HEK293 (cell line): Measurements from ENCODE around the gene YWHAG.
"Not testable (repeated sequence)": the region's sequence is repeated elsewhere in the genome, so short reads cannot be mapped to it uniquely, and the experiment has no call there.

Experiments used
- CTCF ChIA-PET: fragments of 350-600 bp; formaldehyde crosslinking; extraction: SDS; loops from one replicate; lab custom pipeline; 2021; ENCODE audit warnings: antibody characterized with exemption; lab: Yijun Ruan, JAX
- POLR2A ChIA-PET: fragments of 300-600 bp; formaldehyde crosslinking; extraction: SDS; loops from one replicate; lab custom pipeline; 2020; ENCODE audit warnings: antibody characterized with exemption, inconsistent platforms; lab: Yijun Ruan, JAX
- H3K27ac ChIP-seq: fragments of 200-500 bp; sonication (Bioruptor generic); 2 replicates; pipeline ENCODE4 v1.5.1; 2014; ENCODE audit warnings: low read depth, low read length, control low read depth, inconsistent platforms; ENCODE audit errors: extremely low read depth
- H3K36me3 ChIP-seq, 2 experiments: fragments of 200-500 bp in 1 of 2; sonication (Bioruptor generic) in 1 of 2; 1 replicate in 1 of 2; 2 replicates in 1 of 2; pipeline ENCODE4 v1.5.1; 2014 to 2017; ENCODE audit warnings: inconsistent platforms in 2 of 2, low read length in 2 of 2; ENCODE audit not compliant: control insufficient read depth in 2 of 2, insufficient read depth in 1 of 2
- H3K4me1 ChIP-seq: fragments of 200-500 bp; sonication (Bioruptor generic); 2 replicates; pipeline ENCODE4 v1.5.1; 2014; ENCODE audit warnings: mild to moderate bottlenecking, low read length, inconsistent platforms; ENCODE audit not compliant: control insufficient read depth, insufficient read depth
- H3K4me3 ChIP-seq: 2 replicates; pipeline ENCODE4 v1.5.1; 2011; ENCODE audit warnings: low read depth, mild to moderate bottlenecking, control low read depth, low read length, moderate library complexity
- H3K9me3 ChIP-seq: fragments of 200-500 bp; sonication (Bioruptor generic); 2 replicates; pipeline ENCODE4 v1.5.1; 2014; ENCODE audit warnings: low read depth, low read length, inconsistent platforms; ENCODE audit not compliant: control insufficient read depth, insufficient read depth
- BCL11B ChIP-seq: fragments of 450-650 bp; formaldehyde crosslinking; IDR thresholded peaks from 2 replicates; pipeline ENCODE4 v1.5.1; 2016; ENCODE audit warnings: low read depth, missing biosample characterization, missing genetic modification characterization
- EGR2 ChIP-seq: fragments of 450-650 bp; formaldehyde crosslinking; IDR thresholded peaks from 2 replicates; pipeline ENCODE4 v1.5.1; 2016; ENCODE audit warnings: low read depth, missing biosample characterization, missing genetic modification characterization
- ELK4 ChIP-seq: IDR thresholded peaks from 2 replicates; pipeline ENCODE4 v1.6.1; 2011; ENCODE audit warnings: mild to moderate bottlenecking, low read depth, low read length, borderline replicate concordance
- GLI4 ChIP-seq: fragments of 450-650 bp; formaldehyde crosslinking; IDR thresholded peaks from 2 replicates; pipeline ENCODE4 v1.5.1; 2016; ENCODE audit warnings: missing biosample characterization, missing genetic modification characterization
- INSM2 ChIP-seq: fragments of 450-650 bp; formaldehyde crosslinking; IDR thresholded peaks from 2 replicates; pipeline ENCODE4 v1.5.1; 2016; ENCODE audit warnings: missing biosample characterization, missing genetic modification characterization
- KLF1 ChIP-seq: fragments of 450-650 bp; formaldehyde crosslinking; IDR thresholded peaks from 2 replicates; pipeline ENCODE4 v1.5.1; 2016; ENCODE audit warnings: missing biosample characterization, missing genetic modification characterization
- KLF8 ChIP-seq: fragments of 450-650 bp; formaldehyde crosslinking; IDR thresholded peaks from 2 replicates; pipeline ENCODE4 v1.5.1; 2016; ENCODE audit warnings: missing biosample characterization, missing genetic modification characterization
- REPIN1 ChIP-seq: fragments of 450-650 bp; formaldehyde crosslinking; IDR thresholded peaks from 2 replicates; pipeline ENCODE4 v1.5.1; 2017; ENCODE audit warnings: missing biosample characterization, missing genetic modification characterization, low read depth
- SP3 ChIP-seq: fragments of 450-650 bp; formaldehyde crosslinking; IDR thresholded peaks from 2 replicates; pipeline ENCODE4 v1.5.1; 2016; ENCODE audit warnings: missing biosample characterization, missing genetic modification characterization
- SP7 ChIP-seq: fragments of 450-650 bp; formaldehyde crosslinking; IDR thresholded peaks from 2 replicates; pipeline ENCODE4 v1.5.1; 2016; ENCODE audit warnings: missing biosample characterization, missing genetic modification characterization
- ZBTB1 ChIP-seq: fragments of 450-650 bp; formaldehyde crosslinking; IDR thresholded peaks from 2 replicates; pipeline ENCODE4 v1.5.1; 2016; ENCODE audit warnings: missing biosample characterization, missing genetic modification characterization
- ZFP41 ChIP-seq: fragments of 450-650 bp; formaldehyde crosslinking; IDR thresholded peaks from 2 replicates; pipeline ENCODE4 v1.5.1; 2016; ENCODE audit warnings: missing biosample characterization, missing genetic modification characterization, borderline replicate concordance
- ZNF133 ChIP-seq: fragments of 450-650 bp; formaldehyde crosslinking; IDR thresholded peaks from 2 replicates; pipeline ENCODE4 v1.5.1; 2016; ENCODE audit warnings: missing biosample characterization, missing genetic modification characterization
- ZNF248 ChIP-seq: fragments of 450-650 bp; formaldehyde crosslinking; IDR thresholded peaks from 2 replicates; pipeline ENCODE4 v1.5.1; 2017; ENCODE audit warnings: missing biosample characterization, missing genetic modification characterization
- ZNF26 ChIP-seq: fragments of 450-650 bp; formaldehyde crosslinking; IDR thresholded peaks from 2 replicates; pipeline ENCODE4 v1.5.1; 2016; ENCODE audit warnings: missing biosample characterization, missing genetic modification characterization
- ZNF350 ChIP-seq: fragments of 450-650 bp; formaldehyde crosslinking; IDR thresholded peaks from 2 replicates; pipeline ENCODE4 v1.5.0; 2017; ENCODE audit warnings: missing biosample characterization, mild to moderate bottlenecking, missing genetic modification characterization
- ZNF394 ChIP-seq: fragments of 450-650 bp; formaldehyde crosslinking; IDR thresholded peaks from 2 replicates; pipeline ENCODE4 v1.5.1; 2016; ENCODE audit warnings: missing biosample characterization, missing genetic modification characterization, mild to moderate bottlenecking, moderate library complexity, borderline replicate concordance
- ZNF426 ChIP-seq: fragments of 450-650 bp; formaldehyde crosslinking; IDR thresholded peaks from 2 replicates; pipeline ENCODE4 v1.5.1; 2017; ENCODE audit warnings: missing biosample characterization, missing genetic modification characterization, mild to moderate bottlenecking, inconsistent platforms, moderate library complexity
- ZNF449 ChIP-seq: fragments of 450-650 bp; formaldehyde crosslinking; IDR thresholded peaks from 2 replicates; pipeline ENCODE4 v1.5.1; 2017; ENCODE audit warnings: missing biosample characterization, mild to moderate bottlenecking, missing genetic modification characterization, moderate library complexity
- ZNF626 ChIP-seq: fragments of 450-650 bp; sonication (Bioruptor Pico); formaldehyde crosslinking; IDR thresholded peaks from 2 replicates; pipeline ENCODE4 v1.5.1; 2018; ENCODE audit warnings: missing biosample characterization, missing genetic modification characterization, inconsistent platforms
- ZNF645 ChIP-seq: fragments of 450-650 bp; formaldehyde crosslinking; IDR thresholded peaks from 2 replicates; pipeline ENCODE4; 2016; ENCODE audit warnings: missing biosample characterization, missing genetic modification characterization
- ZNF664 ChIP-seq: fragments of 450-650 bp; formaldehyde crosslinking; IDR thresholded peaks from 2 replicates; pipeline ENCODE4 v1.5.1; 2016; ENCODE audit warnings: missing biosample characterization, missing genetic modification characterization
- ZNF677 ChIP-seq: fragments of 450-650 bp; IDR thresholded peaks from 2 replicates; pipeline ENCODE4 v1.5.0; 2018; ENCODE audit warnings: missing biosample characterization, mild to moderate bottlenecking, missing genetic modification characterization, moderate library complexity
- ZNF791 ChIP-seq: fragments of 450-650 bp; formaldehyde crosslinking; IDR thresholded peaks from 2 replicates; pipeline ENCODE4 v1.5.1; 2016; ENCODE audit warnings: missing biosample characterization, missing genetic modification characterization
- ZNF830 ChIP-seq: fragments of 450-650 bp; IDR thresholded peaks from 2 replicates; pipeline ENCODE4 v1.5.0; 2018; ENCODE audit warnings: missing biosample characterization, missing genetic modification characterization, low read depth, mild to moderate bottlenecking, moderate library complexity
- ZSCAN23 ChIP-seq: fragments of 450-650 bp; formaldehyde crosslinking; IDR thresholded peaks from 2 replicates; pipeline ENCODE4 v1.5.1; 2016; ENCODE audit warnings: missing biosample characterization, missing genetic modification characterization
- ZSCAN30 ChIP-seq: fragments of 450-650 bp; IDR thresholded peaks from 2 replicates; pipeline ENCODE4 v1.5.1; 2018; ENCODE audit warnings: missing biosample characterization, mild to moderate bottlenecking, missing genetic modification characterization, moderate library complexity
- ZSCAN5A ChIP-seq: fragments of 450-650 bp; formaldehyde crosslinking; IDR thresholded peaks from 2 replicates; pipeline ENCODE4 v1.5.1; 2016; ENCODE audit warnings: missing biosample characterization, missing genetic modification characterization

The YWHAG gene

GRCh38 chr7:76314042-76314721, 44.6 kb downstream of the YWHAG start (continued):
- TF ChIP-seq ZSCAN5A (tag by site-specific recombination) (no peak), ZSCAN23 (tag by site-specific recombination) (no peak), KLF8 (tag by site-specific recombination) (peak; percentile 53; the same call in 1 of the 2 replicates), SP3 (tag by site-specific recombination) (peak; percentile 47; the same call in 1 of the 2 replicates), ZNF449 (tag by site-specific recombination) (no peak; the same call in 1 of the 2 replicates), ZNF133 (tag by site-specific recombination) (no peak), GLI4 (no peak), REPIN1 (tag by site-specific recombination) (no peak), ZNF830 (tag by site-specific recombination) (no peak), SP7 (tag by site-specific recombination) (peak; percentile 29; the same call in 1 of the 2 replicates), ELK4 (no peak), BCL11B (no peak), ZSCAN30 (tag by site-specific recombination) (peak; percentile 89), ZNF426 (tag by site-specific recombination) (no peak), ZNF664 (no peak), ZNF645 (tag by site-specific recombination) (no peak), ZBTB1 (tag by site-specific recombination) (no peak), ZNF791 (no peak), INSM2 (tag by site-specific recombination) (no peak), ZNF350 (tag by site-specific recombination) (no peak), KLF1 (tag by site-specific recombination) (no peak), EGR2 (no peak), ZNF677 (tag by site-specific recombination) (no peak), ZFP41 (tag by site-specific recombination) (no peak), ZNF26 (tag by site-specific recombination) (no peak), ZNF626 (no peak), ZNF248 (no peak), ZNF394 (tag by site-specific recombination) (no peak)

GRCh38 chr7:76311838-76312237, 47.0 kb downstream of the YWHAG start:
- H3K36me3 ChIP-seq, H3K27ac ChIP-seq, H3K9me3 ChIP-seq, POLR2A ChIA-PET, H3K4me1 ChIP-seq, H3K4me3 ChIP-seq: not testable (repeated sequence)
- CTCF ChIA-PET, result interaction anchor here (0.6 to 7.2 kb wide), 8 partner anchors 9 to 295 kb away, joined by 3 to 133 read pairs (median 4); no protein-coding TSS in a partner anchor
